Keratinocyte (primary cell): ENCODE measurements around the gene PTTG1IP2. TPM values are rescaled to one million over a fixed set of nuclear protein-coding genes. Genes with fewer than 3 reads are reported as not detected.

ENCODE experiments used
- DNase-seq: peaks from one replicate; pipeline ENCODE4 v3.0.0-alpha.2; 2011; ENCODE audit warnings: low read depth, missing footprints, low spot score
- FAIRE-seq: peaks from 2 replicates; lab custom pipeline; 2011; peaks lifted over from hg19 to GRCh38; lab: Jason Lieb, UNC
- H2AFZ ChIP-seq: 2 replicates; pipeline ENCODE4 v1.6.0; 2012; ENCODE audit warnings: low read length, control low read depth, inconsistent platforms; ENCODE audit not compliant: control insufficient read depth
- H3K27ac ChIP-seq: 2 replicates; pipeline ENCODE4 v1.5.1; 2011; ENCODE audit warnings: low read length; ENCODE audit not compliant: control insufficient read depth, insufficient read depth
- H3K27me3 ChIP-seq: 3 replicates; pipeline ENCODE4 v1.6.0; 2011; ENCODE audit warnings: low read length; ENCODE audit not compliant: control insufficient read depth, insufficient read depth; ENCODE audit errors: extremely low read depth
- H3K36me3 ChIP-seq, 2 experiments: 2 replicates in 1 of 2; 3 replicates in 1 of 2; pipeline ENCODE4 v1.5.1; 2011; ENCODE audit warnings: low read length in 2 of 2, mild to moderate bottlenecking in 1 of 2; ENCODE audit not compliant: control insufficient read depth in 2 of 2, insufficient read depth in 2 of 2; ENCODE audit errors: extremely low read depth in 1 of 2
- H3K4me1 ChIP-seq: 3 replicates; pipeline ENCODE4 v1.5.1; 2011; ENCODE audit warnings: low read length; ENCODE audit not compliant: control insufficient read depth, insufficient read depth; ENCODE audit errors: extremely low read depth
- H3K4me2 ChIP-seq: 3 replicates; pipeline ENCODE4 v1.6.0; 2011; ENCODE audit warnings: low read depth, low read length; ENCODE audit not compliant: control insufficient read depth, insufficient read depth; ENCODE audit errors: extremely low read depth
- H3K4me3 ChIP-seq, 3 experiments: fragments of 200-600 bp in 1 of 3; sonication (generic) in 1 of 3; 2 replicates in 2 of 3; 3 replicates in 1 of 3; pipeline ENCODE4 v1.5.1; 2011 to 2016; ENCODE audit warnings: low read length in 3 of 3, mild to moderate bottlenecking in 3 of 3, control low read depth in 2 of 3, inconsistent platforms in 1 of 3, low read depth in 1 of 3, mixed read lengths in 1 of 3, mixed run types in 1 of 3, moderate library complexity in 1 of 3; ENCODE audit not compliant: control insufficient read depth in 2 of 3, insufficient read depth in 2 of 3; ENCODE audit errors: extremely low read depth in 1 of 3
- H3K79me2 ChIP-seq: 2 replicates; pipeline ENCODE4 v1.6.0; 2012; ENCODE audit warnings: low read length; ENCODE audit not compliant: control insufficient read depth, insufficient read depth
- H3K9ac ChIP-seq: 3 replicates; pipeline ENCODE4 v1.6.0; 2011; ENCODE audit warnings: low read length; ENCODE audit not compliant: control insufficient read depth, insufficient read depth; ENCODE audit errors: extremely low read depth
- H3K9me1 ChIP-seq: 3 replicates; pipeline ENCODE4 v1.6.0; 2011; ENCODE audit warnings: low read length; ENCODE audit not compliant: control insufficient read depth, insufficient read depth; ENCODE audit errors: extremely low read depth
- H3K9me3 ChIP-seq: 2 replicates; pipeline ENCODE4 v1.5.1; 2012; ENCODE audit warnings: low read depth, low read length; ENCODE audit not compliant: control insufficient read depth
- H4K20me1 ChIP-seq: 3 replicates; pipeline ENCODE4 v1.6.0; 2011; ENCODE audit warnings: low read length; ENCODE audit not compliant: control insufficient read depth, insufficient read depth; ENCODE audit errors: extremely low read depth
- CTCF ChIP-seq, 3 experiments: IDR thresholded peaks in 1 of 3; conservative IDR thresholded peaks in 1 of 3; optimal IDR thresholded peaks in 1 of 3; 2 replicates in 2 of 3; 3 replicates in 1 of 3; pipeline versions ENCODE3 to v1.5.1; 2011; ENCODE audit warnings: low read length in 3 of 3, mild to moderate bottlenecking in 3 of 3, moderate library complexity in 2 of 3, control low read depth in 1 of 3, inconsistent platforms in 1 of 3; ENCODE audit not compliant: insufficient read depth in 2 of 3; ENCODE audit errors: extremely low read depth in 1 of 3
- EZH2 ChIP-seq: IDR thresholded peaks from one replicate; pipeline ENCODE4 v1.6.1; 2012; ENCODE audit warnings: inconsistent platforms, mild to moderate bottlenecking, low read length, moderate library complexity
- dilution Hi-C: fragments of 300-500 bp; cut with MboI; formaldehyde crosslinking; loops from one replicate; pipeline ENCODE4 v1.7.0; 2020; ENCODE audit warnings: low sequenced_read_pairs; ENCODE audit not compliant: extremely low pct_ligation_motif_present
- polyA plus RNA-seq, 5 experiments: library from polyadenylated mRNA; depleted of rRNA in 3 of 5; stranded (reverse) in 3 of 5; stranded (forward) in 1 of 5; unstranded in 1 of 5; fragments of >200 nt; gene quantifications; 1 replicate in 1 of 5; 2 replicates in 3 of 5; 3 replicates in 1 of 5; pipeline versions ENCODE4 v1.2.1 to v1.2.3, GENCODE V29; 2011 to 2012; ENCODE audit warnings: missing spikeins in 2 of 5, low read depth in 1 of 5, low replicate concordance in 1 of 5

The PTTG1IP2 gene
- polyA plus RNA-seq, 1 donor (not counting 4 experiments of a cell fraction or from before 2014, with no cell fraction given): not detected

- no peak overlapping the region for H3K4me3 ChIP-seq
- peaks cover 3% of the 10 kb centered on the region for H3K27me3 ChIP-seq
- no peaks in the 10 kb centered on the region for H3K79me2 ChIP-seq
- H3K9me3 ChIP-seq: no peaks in the 10 kb centered on the region
- no peaks in the 10 kb centered on the region for H3K36me3 ChIP-seq
- no peaks in the 10 kb centered on the region for H4K20me1 ChIP-seq
- H3K4me1 ChIP-seq: no peaks in the 10 kb centered on the region
- H3K4me2 ChIP-seq: no peak overlapping the region
- dilution Hi-C loops: no loop called here
- DNase-seq (no peak), FAIRE-seq (no peak)
- H2AFZ ChIP-seq: no peak overlapping the region
- H3K27ac ChIP-seq: no peak overlapping the region
- H3K9me1 ChIP-seq: no peaks in the 10 kb centered on the region
- no peak overlapping the region for H3K9ac ChIP-seq
- TF ChIP-seq EZH2 (no peak), CTCF (optimal IDR thresholded peaks at IDR 0.05 in 1 of 3, IDR thresholded peaks at IDR 0.05 in 1 of 3, conservative IDR thresholded peaks at IDR 0.05 in 1 of 3; ENCODE audit: extremely low read depth in 1 of 3, insufficient read depth in 2 of 3, low read length in 3 of 3) (no peak)
Measured at GRCh38 chr7:90536449-90536848, 67.0 kb downstream of the PTTG1IP2 start.

GRCh38 chr7:90538405-90538804 lies 69.0 kb downstream of the PTTG1IP2 start:
- Histone ChIP-seq H3K9ac (no peak overlapping the region), H3K36me3 (no peaks in the 10 kb centered on the region), H2AFZ (no peak overlapping the region), H3K9me3 (no peaks in the 10 kb centered on the region), H3K9me1 (no peaks in the 10 kb centered on the region), H4K20me1 (no peaks in the 10 kb centered on the region), H3K79me2 (no peaks in the 10 kb centered on the region), H3K4me2 (no peak overlapping the region), H3K4me1 (no peaks in the 10 kb centered on the region), H3K4me3 (no peak overlapping the region), H3K27ac (no peak overlapping the region), H3K27me3 (peaks cover 3% of the 10 kb centered on the region)
- TF ChIP-seq EZH2 (no peak), CTCF (optimal IDR thresholded peaks at IDR 0.05 in 1 of 3, IDR thresholded peaks at IDR 0.05 in 1 of 3, conservative IDR thresholded peaks at IDR 0.05 in 1 of 3; ENCODE audit: extremely low read depth in 1 of 3, insufficient read depth in 2 of 3, low read length in 3 of 3) (no peak)
- dilution Hi-C loops: no loop called here
- no peak for FAIRE-seq
- DNase-seq: no peak
